Neural progenitor cell (in vitro differentiated cells): ENCODE results near the gene TMEM19. TPM values are rescaled to one million over a fixed set of nuclear protein-coding genes. Genes with fewer than 3 reads are reported as not detected.

ENCODE experiments used
- DNase-seq: peaks from one replicate; pipeline ENCODE4 v3.0.0-alpha.2; 2016; ENCODE audit warnings: low spot score
- H2AFZ ChIP-seq: fragments of 200-600 bp; sonication (generic); replicated peaks from 2 replicates; pipeline ENCODE4 v1.6.1; 2016; ENCODE audit warnings: antibody characterized with exemption
- H3F3A ChIP-seq: fragments of 200-600 bp; sonication (generic); 2 replicates; pipeline ENCODE4 v1.6.1; 2016; ENCODE audit warnings: antibody characterized with exemption, low read depth
- H3K27ac ChIP-seq: fragments of 200-600 bp; sonication (generic); 2 replicates; pipeline ENCODE4 v1.5.1; 2016; ENCODE audit warnings: mild to moderate bottlenecking
- H3K27me3 ChIP-seq: fragments of 200-600 bp; sonication (generic); 2 replicates; pipeline ENCODE4 v1.6.1; 2016; ENCODE audit warnings: mild to moderate bottlenecking, moderate library complexity
- H3K36me3 ChIP-seq: fragments of 200-600 bp; sonication (generic); 2 replicates; pipeline ENCODE4 v1.5.1; 2016
- H3K4me1 ChIP-seq: fragments of 200-600 bp; sonication (generic); 2 replicates; pipeline ENCODE4 v1.6.1; 2016; ENCODE audit warnings: mixed run types
- H3K4me2 ChIP-seq: fragments of 200-600 bp; sonication (generic); 2 replicates; pipeline ENCODE4 v1.6.1; 2016
- H3K4me3 ChIP-seq: fragments of 200-600 bp; sonication (generic); 2 replicates; pipeline ENCODE4 v1.5.1; 2016
- H3K79me2 ChIP-seq: fragments of 200-600 bp; sonication (generic); 2 replicates; pipeline ENCODE4 v1.6.1; 2016; ENCODE audit warnings: low read depth
- H3K9ac ChIP-seq: fragments of 200-600 bp; sonication (generic); 2 replicates; pipeline ENCODE4 v1.6.1; 2016
- H3K9me3 ChIP-seq: fragments of 200-600 bp; sonication (generic); 2 replicates; pipeline ENCODE4 v1.5.1; 2016; ENCODE audit warnings: low read depth
- H4K20me1 ChIP-seq: fragments of 200-600 bp; sonication (generic); 2 replicates; pipeline ENCODE4 v1.6.1; 2016; ENCODE audit warnings: low read depth
- H3K27ac Mint-ChIP-seq: 3 replicates; pipeline ENCODE4 v1.8.0; 2021; ENCODE audit warnings: mixed read lengths
- H3K27me3 Mint-ChIP-seq: 2 replicates; pipeline ENCODE4 v1.8.0; 2022; ENCODE audit warnings: low read depth, mild to moderate bottlenecking, inconsistent platforms, moderate library complexity, mixed read lengths; ENCODE audit not compliant: insufficient read depth
- H3K36me3 Mint-ChIP-seq: 3 replicates; pipeline ENCODE4 v1.8.0; 2021; ENCODE audit warnings: mixed read lengths
- H3K4me1 Mint-ChIP-seq: 3 replicates; pipeline ENCODE4 v1.8.0; 2021; ENCODE audit warnings: mixed read lengths
- H3K4me3 Mint-ChIP-seq: 3 replicates; pipeline ENCODE4 v1.8.0; 2021; ENCODE audit warnings: mild to moderate bottlenecking, moderate library complexity, mixed read lengths
- H3K9me3 Mint-ChIP-seq: 3 replicates; pipeline ENCODE4 v1.8.0; 2020; ENCODE audit warnings: mixed read lengths
- CTCF ChIP-seq: fragments of 200-600 bp; sonication (generic); IDR thresholded peaks from 2 replicates; pipeline ENCODE4 v1.5.1; 2017; ENCODE audit warnings: antibody characterized with exemption, mild to moderate bottlenecking
- EZH2 ChIP-seq: fragments of 200-600 bp; sonication (generic); IDR thresholded peaks from 2 replicates; pipeline ENCODE4 v1.6.1; 2017; ENCODE audit warnings: antibody characterized with exemption, mild to moderate bottlenecking, moderate library complexity
- EZH2phosphoT487 ChIP-seq: fragments of 200-600 bp; sonication (generic); IDR thresholded peaks from 2 replicates; pipeline ENCODE4 v1.6.1; 2017; ENCODE audit warnings: antibody characterized with exemption
- total RNA-seq: library from RNA; depleted of rRNA; stranded (reverse); fragments of >200 nt; gene quantifications from 2 replicates; pipeline ENCODE4 v1.2.3, GENCODE V29; 2015; ENCODE audit warnings: low replicate concordance

The TMEM19 gene
- total RNA-seq, 1 donor from 2014 or later = 9.3 TPM

- Histone ChIP-seq H3K9me3 (peaks cover 4% of the 10 kb centered on the region), H4K20me1 (no peaks in the 10 kb centered on the region), H3K79me2 (peaks cover 88% of the 10 kb centered on the region), H3K4me3 (no peak overlapping the region), H3K9ac (no peak overlapping the region), H3K4me1 (no peaks in the 10 kb centered on the region), H3K4me2 (no peak overlapping the region), H3K36me3 (peaks cover 40% of the 10 kb centered on the region), H3F3A (no peaks in the 10 kb centered on the region), H2AFZ (no peak overlapping the region), H3K27ac (no peak overlapping the region), H3K27me3 (no peaks in the 10 kb centered on the region)
- Mint-ChIP-seq H3K4me3 (no peak overlapping the region), H3K9me3 (peaks cover 19% of the 10 kb centered on the region), H3K27ac (no peak overlapping the region), H3K36me3 (peaks cover 44% of the 10 kb centered on the region), H3K4me1 (peaks cover 3% of the 10 kb centered on the region), H3K27me3 (no peaks in the 10 kb centered on the region)
- no peak for TF ChIP-seq EZH2phosphoT487
- no peak for TF ChIP-seq CTCF
- no peak for TF ChIP-seq EZH2
- DNase-seq = no peak
Observed at GRCh38 chr12:71653137-71653536, 32.7 kb upstream of the TMEM19 start.

GRCh38 chr12:71654200-71654599 is 31.7 kb upstream of the TMEM19 start:
- Histone ChIP-seq H3K4me3 (no peak overlapping the region), H3K4me2 (no peak overlapping the region), H3K9ac (no peak overlapping the region), H3K27me3 (no peaks in the 10 kb centered on the region), H3K4me1 (no peaks in the 10 kb centered on the region), H3K79me2 (peaks cover 91% of the 10 kb centered on the region), H3K36me3 (peaks cover 46% of the 10 kb centered on the region), H3K9me3 (peaks cover 4% of the 10 kb centered on the region), H3K27ac (no peak overlapping the region), H3F3A (no peaks in the 10 kb centered on the region), H2AFZ (no peak overlapping the region), H4K20me1 (no peaks in the 10 kb centered on the region)
- TF ChIP-seq EZH2 = no peak
- TF ChIP-seq CTCF = no peak
- no peak for TF ChIP-seq EZH2phosphoT487
- Mint-ChIP-seq H3K27me3 (no peaks in the 10 kb centered on the region), H3K4me1 (peaks cover 3% of the 10 kb centered on the region), H3K4me3 (no peak overlapping the region), H3K9me3 (peaks cover 19% of the 10 kb centered on the region), H3K36me3 (peaks cover 52% of the 10 kb centered on the region), H3K27ac (no peak overlapping the region)
- no peak for DNase-seq

- Histone ChIP-seq H3K4me2 (no peak overlapping the region), H3K9me3 (peaks cover 4% of the 10 kb centered on the region), H3K36me3 (peaks cover 53% of the 10 kb centered on the region), H4K20me1 (peaks cover 2% of the 10 kb centered on the region), H3K4me1 (peaks cover 3% of the 10 kb centered on the region), H3K4me3 (no peak overlapping the region), H2AFZ (no peak overlapping the region), H3K9ac (no peak overlapping the region), H3F3A (no peaks in the 10 kb centered on the region), H3K27ac (no peak overlapping the region), H3K79me2 (peaks cover 93% of the 10 kb centered on the region), H3K27me3 (no peaks in the 10 kb centered on the region)
- Mint-ChIP-seq H3K4me1 (peaks cover 3% of the 10 kb centered on the region), H3K9me3 (peaks cover 19% of the 10 kb centered on the region), H3K27me3 (no peaks in the 10 kb centered on the region), H3K36me3 (peaks cover 49% of the 10 kb centered on the region), H3K27ac (no peak overlapping the region), H3K4me3 (no peak overlapping the region)
- TF ChIP-seq CTCF (no peak), EZH2phosphoT487 (no peak)
- DNase-seq = no peak
Observed at GRCh38 chr12:71655495-71655894, 30.4 kb upstream of the TMEM19 start.

GRCh38 chr12:71655907-71656306 is 30.0 kb upstream of the TMEM19 start:
- Histone ChIP-seq H4K20me1 (peaks cover 6% of the 10 kb centered on the region), H3K4me2 (no peak overlapping the region), H3K27ac (no peak overlapping the region), H2AFZ (no peak overlapping the region), H3F3A (no peaks in the 10 kb centered on the region), H3K36me3 (peaks cover 53% of the 10 kb centered on the region), H3K9ac (no peak overlapping the region), H3K9me3 (peaks cover 4% of the 10 kb centered on the region), H3K27me3 (no peaks in the 10 kb centered on the region), H3K79me2 (peaks cover 93% of the 10 kb centered on the region), H3K4me1 (peaks cover 5% of the 10 kb centered on the region), H3K4me3 (no peak overlapping the region)
- Mint-ChIP-seq H3K27me3 (no peaks in the 10 kb centered on the region), H3K36me3 (peaks cover 45% of the 10 kb centered on the region), H3K9me3 (peaks cover 16% of the 10 kb centered on the region), H3K4me1 (peaks cover 3% of the 10 kb centered on the region), H3K4me3 (no peak overlapping the region), H3K27ac (no peak overlapping the region)
- DNase-seq = no peak
- TF ChIP-seq EZH2 = no peak
- no peak for TF ChIP-seq CTCF
- no peak for TF ChIP-seq EZH2phosphoT487
